ENCODE data around the gene TRMT61A.

TRMT61A gene

GRCh38 chr14:103581206-103581605 is 52.2 kb downstream of the TRMT61A start:
- no peak overlapping the region for H3K4me3 ChIP-seq (ENCODE audit: low read depth, low read length)
- peaks cover 16% of the 10 kb centered on the region for H3K36me3 ChIP-seq (replicated peaks)
- no peak overlapping the region for H3K27ac ChIP-seq
- DNase-seq: no peak
- TF ChIP-seq CTCF (IDR thresholded peaks at IDR 0.05; ENCODE audit: low read depth, low read length, missing control alignments): no peak
- H3K27me3 ChIP-seq (replicated peaks): no peaks in the 10 kb centered on the region
- in situ Hi-C loops (cut with HindIII; ENCODE audit: low pct_ligation_motif_present, low sequenced_read_pairs): no loop called here

GRCh38 chr14:103581954-103582703 is 53.1 kb downstream of the TRMT61A start:
- H3K27me3 ChIP-seq (replicated peaks): no peaks in the 10 kb centered on the region
- H3K36me3 ChIP-seq (replicated peaks): peaks cover 16% of the 10 kb centered on the region
- DNase-seq: no peak
- no peak for TF ChIP-seq CTCF (IDR thresholded peaks at IDR 0.05; ENCODE audit: low read depth, low read length, missing control alignments)
- in situ Hi-C loops (cut with HindIII; ENCODE audit: low pct_ligation_motif_present, low sequenced_read_pairs): no loop called here
- H3K27ac ChIP-seq: no peak overlapping the region
- no peak overlapping the region for H3K4me3 ChIP-seq (ENCODE audit: low read depth, low read length)

- TF ChIP-seq CTCF (IDR thresholded peaks at IDR 0.05; ENCODE audit: low read depth, low read length, missing control alignments): no peak
- Histone ChIP-seq H3K36me3 (replicated peaks) (peaks cover 6% of the 10 kb centered on the region), H3K27ac (no peak overlapping the region), H3K4me3 (ENCODE audit: low read depth, low read length) (no peak overlapping the region), H3K27me3 (replicated peaks) (no peaks in the 10 kb centered on the region)
- in situ Hi-C loops (cut with HindIII; ENCODE audit: low pct_ligation_motif_present, low sequenced_read_pairs): no loop called here
- DNase-seq: no peak
These were observed 55.4 kb downstream of the TRMT61A start for GRCh38 chr14:103584326-103584915.

Data from brain microvascular endothelial cell (primary cell).